IPS-20b (cell line): Measurements from ENCODE around the gene IL7R.

Source experiments
- H3K27ac ChIP-seq: one replicate; pipeline ENCODE4 v1.5.1; 2013; ENCODE audit warnings: low read length
- H3K27me3 ChIP-seq: 2 replicates; pipeline ENCODE4 v1.6.1; 2013; ENCODE audit warnings: mild to moderate bottlenecking, low read length, inconsistent platforms; ENCODE audit not compliant: insufficient read depth
- H3K36me3 ChIP-seq: 2 replicates; pipeline ENCODE4 v1.6.1; 2013; ENCODE audit warnings: low read depth, mild to moderate bottlenecking, inconsistent platforms, low read length, moderate library complexity; ENCODE audit not compliant: insufficient read depth
- H3K4me1 ChIP-seq: 2 replicates; pipeline ENCODE4 v1.6.1; 2013; ENCODE audit warnings: mild to moderate bottlenecking, control low read depth, inconsistent platforms, low read length, moderate library complexity; ENCODE audit not compliant: insufficient read depth
- H3K4me3 ChIP-seq: 2 replicates; pipeline ENCODE4 v1.5.1; 2013; ENCODE audit warnings: mild to moderate bottlenecking, low read length, inconsistent platforms
- H3K9ac ChIP-seq: 2 replicates; pipeline ENCODE4 v1.6.1; 2013; ENCODE audit warnings: low read depth, mild to moderate bottlenecking, inconsistent platforms, low read length, moderate library complexity
- H3K9me3 ChIP-seq: 2 replicates; pipeline ENCODE4 v1.6.1; 2013; ENCODE audit warnings: mild to moderate bottlenecking, low read depth, low read length, inconsistent platforms; ENCODE audit not compliant: insufficient read depth

IL7R gene

GRCh38 chr5:35856765-35857351, at the start of gene IL7R:
IL7R (plus strand) TSS chr5:35856891; CDS start chr5:35856978, 87 bp downstream.
- peaks cover 28% of the 10 kb centered on the region for H3K4me1 ChIP-seq
- H3K9ac ChIP-seq, result no peak within 1 kb of the TSS
- no peaks in the 10 kb centered on the region for H3K9me3 ChIP-seq
- no peaks in the 10 kb centered on the region for H3K36me3 ChIP-seq
- H3K27ac ChIP-seq, result no peak within 1 kb of the TSS
- H3K4me3 ChIP-seq, result no peak within 1 kb of the TSS
- no peaks in the 10 kb centered on the region for H3K27me3 ChIP-seq

GRCh38 chr5:35810601-35811000, 46.1 kb upstream of the IL7R start:
- Histone ChIP-seq H3K9ac (no peak overlapping the region), H3K4me3 (no peak overlapping the region), H3K9me3 (no peaks in the 10 kb centered on the region), H3K27me3 (no peaks in the 10 kb centered on the region; the same call in 1 of the 2 replicates), H3K27ac (no peak overlapping the region), H3K4me1 (no peaks in the 10 kb centered on the region), H3K36me3 (no peaks in the 10 kb centered on the region)

GRCh38 chr5:35811108-35811741, 45.5 kb upstream of the IL7R start:
- no peaks in the 10 kb centered on the region for H3K9me3 ChIP-seq
- H3K27me3 ChIP-seq, result no peaks in the 10 kb centered on the region; the same call in 1 of the 2 replicates
- no peaks in the 10 kb centered on the region for H3K4me1 ChIP-seq
- no peak overlapping the region for H3K9ac ChIP-seq
- no peaks in the 10 kb centered on the region for H3K36me3 ChIP-seq
- no peak overlapping the region for H3K4me3 ChIP-seq
- H3K27ac ChIP-seq, result no peak overlapping the region

- Histone ChIP-seq H3K4me1 (no peaks in the 10 kb centered on the region), H3K27me3 (no peaks in the 10 kb centered on the region), H3K9ac (no peak overlapping the region), H3K36me3 (no peaks in the 10 kb centered on the region), H3K9me3 (no peaks in the 10 kb centered on the region), H3K27ac (no peak overlapping the region), H3K4me3 (no peak overlapping the region)
These were observed 43.2 kb upstream of the IL7R start for GRCh38 chr5:35813521-35813920.

- H3K4me1 ChIP-seq, result no peaks in the 10 kb centered on the region
- H3K36me3 ChIP-seq, result no peaks in the 10 kb centered on the region
- H3K9ac ChIP-seq, result no peak overlapping the region
- no peaks in the 10 kb centered on the region for H3K9me3 ChIP-seq
- no peak overlapping the region for H3K4me3 ChIP-seq
- H3K27me3 ChIP-seq, result no peaks in the 10 kb centered on the region
- no peak overlapping the region for H3K27ac ChIP-seq
These were observed 41.4 kb upstream of the IL7R start for GRCh38 chr5:35815089-35815936.

GRCh38 chr5:35816881-35817521, 39.7 kb upstream of the IL7R start:
- no peaks in the 10 kb centered on the region for H3K9me3 ChIP-seq
- no peaks in the 10 kb centered on the region for H3K4me1 ChIP-seq
- H3K36me3 ChIP-seq, result no peaks in the 10 kb centered on the region
- H3K9ac ChIP-seq, result no peak overlapping the region
- no peak overlapping the region for H3K27ac ChIP-seq
- H3K4me3 ChIP-seq, result no peak overlapping the region
- no peaks in the 10 kb centered on the region for H3K27me3 ChIP-seq

- Histone ChIP-seq H3K9me3 (no peaks in the 10 kb centered on the region), H3K27ac (no peak overlapping the region), H3K9ac (no peak overlapping the region), H3K4me1 (no peaks in the 10 kb centered on the region), H3K27me3 (no peaks in the 10 kb centered on the region), H3K4me3 (no peak overlapping the region), H3K36me3 (no peaks in the 10 kb centered on the region)
These were observed 37.7 kb upstream of the IL7R start for GRCh38 chr5:35819026-35819425.

- no peak overlapping the region for H3K9ac ChIP-seq
- H3K4me3 ChIP-seq, result no peak overlapping the region
- no peaks in the 10 kb centered on the region for H3K9me3 ChIP-seq
- H3K27ac ChIP-seq, result no peak overlapping the region
- no peaks in the 10 kb centered on the region for H3K27me3 ChIP-seq
- no peaks in the 10 kb centered on the region for H3K4me1 ChIP-seq
- H3K36me3 ChIP-seq, result no peaks in the 10 kb centered on the region
These were observed 37.0 kb upstream of the IL7R start for GRCh38 chr5:35819668-35820067.

GRCh38 chr5:35820735-35821134, 36.0 kb upstream of the IL7R start:
- Histone ChIP-seq H3K4me1 (no peaks in the 10 kb centered on the region), H3K4me3 (no peak overlapping the region), H3K9ac (no peak overlapping the region), H3K27ac (no peak overlapping the region), H3K27me3 (no peaks in the 10 kb centered on the region), H3K9me3 (no peaks in the 10 kb centered on the region), H3K36me3 (no peaks in the 10 kb centered on the region)

GRCh38 chr5:35821513-35821912, 35.2 kb upstream of the IL7R start:
- H3K9ac ChIP-seq, result no peak overlapping the region
- H3K9me3 ChIP-seq, result no peaks in the 10 kb centered on the region
- no peaks in the 10 kb centered on the region for H3K27me3 ChIP-seq
- no peaks in the 10 kb centered on the region for H3K36me3 ChIP-seq
- H3K27ac ChIP-seq, result no peak overlapping the region
- no peak overlapping the region for H3K4me3 ChIP-seq
- H3K4me1 ChIP-seq, result no peaks in the 10 kb centered on the region

GRCh38 chr5:35822511-35822910, 34.2 kb upstream of the IL7R start:
- Histone ChIP-seq H3K9me3 (no peaks in the 10 kb centered on the region), H3K9ac (no peak overlapping the region), H3K27ac (no peak overlapping the region), H3K4me1 (no peaks in the 10 kb centered on the region), H3K36me3 (no peaks in the 10 kb centered on the region), H3K4me3 (no peak overlapping the region), H3K27me3 (no peaks in the 10 kb centered on the region)
